ENCODE measurements around the gene MXI1. TPM values are rescaled to one million over a fixed set of nuclear protein-coding genes. Genes with fewer than 3 reads are reported as not detected.

The MXI1 gene
- total RNA-seq, 2 experiments from 2014 or later = 11.7 to 22.3 TPM

DNA sequence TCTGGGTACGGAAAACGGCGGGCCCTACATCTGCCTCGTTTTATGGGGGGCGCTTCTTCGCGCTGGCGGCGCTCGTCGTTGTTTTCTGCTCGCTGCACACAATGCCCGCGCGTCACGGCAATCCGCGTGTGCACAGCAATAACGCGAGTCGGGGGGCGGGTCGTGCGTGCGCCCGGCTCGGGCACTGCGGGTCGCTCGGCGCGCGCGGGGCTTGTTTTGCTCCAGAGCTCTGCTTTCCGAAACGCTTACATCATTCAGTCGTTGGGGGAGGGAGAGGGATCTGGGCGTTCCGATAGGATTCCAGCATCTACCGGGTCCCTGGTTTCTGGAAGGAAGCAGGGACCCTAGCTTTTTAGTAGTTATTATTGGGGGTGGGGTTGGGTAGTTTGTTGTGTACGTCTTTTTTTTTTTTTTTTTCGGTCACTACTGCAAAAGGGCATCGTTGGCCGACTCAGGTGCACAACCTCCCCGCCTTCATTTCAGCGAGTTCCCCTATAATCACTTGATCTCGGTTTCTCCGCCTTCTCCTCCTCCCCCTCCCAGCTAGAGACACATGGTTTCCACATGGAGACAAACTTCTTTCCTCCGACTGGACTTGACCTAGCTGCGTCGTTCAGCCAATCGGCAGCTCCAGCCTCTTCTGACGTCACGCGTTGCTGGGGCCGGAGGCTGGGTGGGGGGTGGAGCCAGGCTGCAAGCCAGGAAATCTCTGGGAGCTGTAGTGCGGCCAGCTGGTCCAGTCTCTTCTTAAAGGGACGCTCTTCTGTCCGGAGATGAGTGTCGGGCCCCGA, 3.5 kb downstream of the MXI1 start:
- Histone ChIP-seq H2AFZ (ENCODE audit: low read length) (peak overlapping the region; percentile 90), H3K27ac (ENCODE audit: low read depth, low read length, poor library complexity, severe bottlenecking) (peak overlapping the region; percentile 56), H3K36me3 (ENCODE audit: insufficient read depth, low read length) (no peaks in the 10 kb centered on the region), H3K79me2 (ENCODE audit: insufficient read depth, low read depth, low read length) (no peaks in the 10 kb centered on the region; the same call in 1 of the 2 replicates), H3K9me3 (ENCODE audit: low read length) (no peaks in the 10 kb centered on the region), H3K4me2 (ENCODE audit: low read length) (peak overlapping the region; percentile 89), H3K4me1 (ENCODE audit: insufficient read depth, low read length, poor library complexity, severe bottlenecking) (peaks cover 55% of the 10 kb centered on the region), H3K9me2 (ENCODE audit: insufficient read depth, low read length) (no peaks in the 10 kb centered on the region), H4K20me1 (ENCODE audit: insufficient read depth, low read length) (no peaks in the 10 kb centered on the region), H3K4me3 (ENCODE audit: low read depth, low read length, poor library complexity, severe bottlenecking) (peak overlapping the region; percentile 79)
- intact Hi-C loops (cut with micrococcal nuclease; ENCODE audit: unreplicated experiment) = loop anchor here (2.0 to 10.0 kb wide), 3 partner anchors 204 to 714 kb away; partner anchors contain the start of genes ADD3 and SMC3
- TF ChIP-seq EZH2phosphoT487 (IDR thresholded peaks at IDR 0.05; ENCODE audit: borderline replicate concordance, low read depth, low read length) = no peak
- TF ChIP-seq, protein P1, sequence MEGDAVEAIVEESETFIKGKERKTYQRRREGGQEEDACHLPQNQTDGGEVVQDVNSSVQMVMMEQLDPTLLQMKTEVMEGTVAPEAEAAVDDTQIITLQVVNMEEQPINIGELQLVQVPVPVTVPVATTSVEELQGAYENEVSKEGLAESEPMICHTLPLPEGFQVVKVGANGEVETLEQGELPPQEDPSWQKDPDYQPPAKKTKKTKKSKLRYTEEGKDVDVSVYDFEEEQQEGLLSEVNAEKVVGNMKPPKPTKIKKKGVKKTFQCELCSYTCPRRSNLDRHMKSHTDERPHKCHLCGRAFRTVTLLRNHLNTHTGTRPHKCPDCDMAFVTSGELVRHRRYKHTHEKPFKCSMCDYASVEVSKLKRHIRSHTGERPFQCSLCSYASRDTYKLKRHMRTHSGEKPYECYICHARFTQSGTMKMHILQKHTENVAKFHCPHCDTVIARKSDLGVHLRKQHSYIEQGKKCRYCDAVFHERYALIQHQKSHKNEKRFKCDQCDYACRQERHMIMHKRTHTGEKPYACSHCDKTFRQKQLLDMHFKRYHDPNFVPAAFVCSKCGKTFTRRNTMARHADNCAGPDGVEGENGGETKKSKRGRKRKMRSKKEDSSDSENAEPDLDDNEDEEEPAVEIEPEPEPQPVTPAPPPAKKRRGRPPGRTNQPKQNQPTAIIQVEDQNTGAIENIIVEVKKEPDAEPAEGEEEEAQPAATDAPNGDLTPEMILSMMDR (conservative IDR thresholded peaks at IDR 0.05; ENCODE audit: low read length) = peak; percentile 21; the same call in 1 of the 2 replicates
- CTCF ChIA-PET (ENCODE audit: unreplicated experiment) = interaction anchor here (0.6 kb wide), 1 partner anchor 58 kb away, joined by 3 read pairs; no protein-coding TSS in a partner anchor
- POLR2A ChIA-PET = interaction anchor here (0.6 to 4.8 kb wide), 22 partner anchors 8 to 657 kb away, joined by 3 to 53 read pairs (median 4); partner anchors contain the start of gene SMNDC1
- peak; percentile 97 for DNase-seq (ENCODE audit: low spot score)
- BruUV-seq (replicated peaks) = no TSS peak

DNA sequence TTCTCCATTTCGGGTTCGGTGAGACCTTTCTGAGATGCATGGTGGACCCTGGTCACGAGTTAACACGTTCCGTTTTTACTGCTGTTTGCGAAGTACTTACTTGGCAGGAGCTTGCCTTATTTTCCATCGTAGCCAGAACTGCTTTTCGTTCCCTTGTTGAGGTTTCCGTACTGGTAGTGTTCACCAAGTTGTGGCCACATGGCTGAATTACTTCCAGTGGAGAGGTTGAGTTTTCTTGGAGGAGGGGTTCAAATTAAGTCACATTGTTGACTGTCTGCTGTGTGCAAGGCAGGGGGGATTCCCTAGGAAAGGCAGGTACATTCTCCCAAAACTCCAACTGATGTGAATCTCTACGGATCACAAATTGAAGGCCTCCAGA, 4.0 kb downstream of the MXI1 start:
- ChIA-PET CTCF (ENCODE audit: unreplicated experiment) (interaction anchor here (0.6 kb wide), 1 partner anchor 59 kb away, joined by 3 read pairs; no protein-coding TSS in a partner anchor), POLR2A (interaction anchor here (0.6 to 4.8 kb wide), 14 partner anchors 11 to 656 kb away, joined by 3 to 53 read pairs (median 4); partner anchors contain the start of gene SMNDC1)
- Histone ChIP-seq H3K9me3 (ENCODE audit: low read length) (no peaks in the 10 kb centered on the region), H3K4me1 (ENCODE audit: insufficient read depth, low read length, poor library complexity, severe bottlenecking) (peaks cover 57% of the 10 kb centered on the region), H3K27ac (ENCODE audit: low read depth, low read length, poor library complexity, severe bottlenecking) (peak overlapping the region; percentile 39), H3K79me2 (ENCODE audit: insufficient read depth, low read depth, low read length) (no peaks in the 10 kb centered on the region; the same call in 1 of the 2 replicates), H4K20me1 (ENCODE audit: insufficient read depth, low read length) (no peaks in the 10 kb centered on the region), H3K4me2 (ENCODE audit: low read length) (peak overlapping the region; percentile 89), H3K4me3 (ENCODE audit: low read depth, low read length, poor library complexity, severe bottlenecking) (peak overlapping the region; percentile 79), H3K36me3 (ENCODE audit: insufficient read depth, low read length) (no peaks in the 10 kb centered on the region), H2AFZ (ENCODE audit: low read length) (peak overlapping the region; percentile 90; the same call in 1 of the 2 replicates), H3K9me2 (ENCODE audit: insufficient read depth, low read length) (no peaks in the 10 kb centered on the region)
- BruUV-seq (replicated peaks) = TSS peak; percentile 58
- no peak for DNase-seq (ENCODE audit: low spot score)
- intact Hi-C loops (cut with micrococcal nuclease; ENCODE audit: unreplicated experiment) = loop anchor here (2.0 to 10.0 kb wide), 3 partner anchors 205 to 713 kb away; partner anchors contain the start of genes ADD3 and SMC3
- TF ChIP-seq, protein P1 (conservative IDR thresholded peaks at IDR 0.05; ENCODE audit: low read length) = no peak
- no peak for TF ChIP-seq EZH2phosphoT487 (IDR thresholded peaks at IDR 0.05; ENCODE audit: borderline replicate concordance, low read depth, low read length)

All from OCI-LY7 (cell line).